ENCODE results near the gene LRP1B.

GRCh38 chr2:142139384-142139783 is 8.6 kb upstream of the LRP1B start:
- TF ChIP-seq, protein P1, sequence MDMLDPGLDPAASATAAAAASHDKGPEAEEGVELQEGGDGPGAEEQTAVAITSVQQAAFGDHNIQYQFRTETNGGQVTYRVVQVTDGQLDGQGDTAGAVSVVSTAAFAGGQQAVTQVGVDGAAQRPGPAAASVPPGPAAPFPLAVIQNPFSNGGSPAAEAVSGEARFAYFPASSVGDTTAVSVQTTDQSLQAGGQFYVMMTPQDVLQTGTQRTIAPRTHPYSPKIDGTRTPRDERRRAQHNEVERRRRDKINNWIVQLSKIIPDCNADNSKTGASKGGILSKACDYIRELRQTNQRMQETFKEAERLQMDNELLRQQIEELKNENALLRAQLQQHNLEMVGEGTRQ (CRISPR knock-in tag; IDR thresholded peaks at IDR 0.05): no peak
- no peak for TF ChIP-seq PRRX2 (CRISPR knock-in tag; IDR thresholded peaks at IDR 0.05)
- TF ChIP-seq ATF2 (CRISPR knock-in tag; IDR thresholded peaks at IDR 0.05; ENCODE audit: borderline replicate concordance, low read depth): no peak
- TF ChIP-seq NR3C1 (CRISPR knock-in tag; conservative IDR thresholded peaks at IDR 0.05; ENCODE audit: low read depth): no peak
- TF ChIP-seq, protein P2, sequence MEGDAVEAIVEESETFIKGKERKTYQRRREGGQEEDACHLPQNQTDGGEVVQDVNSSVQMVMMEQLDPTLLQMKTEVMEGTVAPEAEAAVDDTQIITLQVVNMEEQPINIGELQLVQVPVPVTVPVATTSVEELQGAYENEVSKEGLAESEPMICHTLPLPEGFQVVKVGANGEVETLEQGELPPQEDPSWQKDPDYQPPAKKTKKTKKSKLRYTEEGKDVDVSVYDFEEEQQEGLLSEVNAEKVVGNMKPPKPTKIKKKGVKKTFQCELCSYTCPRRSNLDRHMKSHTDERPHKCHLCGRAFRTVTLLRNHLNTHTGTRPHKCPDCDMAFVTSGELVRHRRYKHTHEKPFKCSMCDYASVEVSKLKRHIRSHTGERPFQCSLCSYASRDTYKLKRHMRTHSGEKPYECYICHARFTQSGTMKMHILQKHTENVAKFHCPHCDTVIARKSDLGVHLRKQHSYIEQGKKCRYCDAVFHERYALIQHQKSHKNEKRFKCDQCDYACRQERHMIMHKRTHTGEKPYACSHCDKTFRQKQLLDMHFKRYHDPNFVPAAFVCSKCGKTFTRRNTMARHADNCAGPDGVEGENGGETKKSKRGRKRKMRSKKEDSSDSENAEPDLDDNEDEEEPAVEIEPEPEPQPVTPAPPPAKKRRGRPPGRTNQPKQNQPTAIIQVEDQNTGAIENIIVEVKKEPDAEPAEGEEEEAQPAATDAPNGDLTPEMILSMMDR (IDR thresholded peaks at IDR 0.05): no peak
- TF ChIP-seq, protein P3, sequence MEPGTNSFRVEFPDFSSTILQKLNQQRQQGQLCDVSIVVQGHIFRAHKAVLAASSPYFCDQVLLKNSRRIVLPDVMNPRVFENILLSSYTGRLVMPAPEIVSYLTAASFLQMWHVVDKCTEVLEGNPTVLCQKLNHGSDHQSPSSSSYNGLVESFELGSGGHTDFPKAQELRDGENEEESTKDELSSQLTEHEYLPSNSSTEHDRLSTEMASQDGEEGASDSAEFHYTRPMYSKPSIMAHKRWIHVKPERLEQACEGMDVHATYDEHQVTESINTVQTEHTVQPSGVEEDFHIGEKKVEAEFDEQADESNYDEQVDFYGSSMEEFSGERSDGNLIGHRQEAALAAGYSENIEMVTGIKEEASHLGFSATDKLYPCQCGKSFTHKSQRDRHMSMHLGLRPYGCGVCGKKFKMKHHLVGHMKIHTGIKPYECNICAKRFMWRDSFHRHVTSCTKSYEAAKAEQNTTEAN (CRISPR knock-in tag; IDR thresholded peaks at IDR 0.05): no peak
- TF ChIP-seq ELF4 (CRISPR knock-in tag; IDR thresholded peaks at IDR 0.05; ENCODE audit: low read depth): no peak
- TF ChIP-seq CREB1 (CRISPR knock-in tag; IDR thresholded peaks at IDR 0.05): no peak
- TF ChIP-seq ATF6 (CRISPR knock-in tag; IDR thresholded peaks at IDR 0.05): no peak
- TF ChIP-seq, protein P4, sequence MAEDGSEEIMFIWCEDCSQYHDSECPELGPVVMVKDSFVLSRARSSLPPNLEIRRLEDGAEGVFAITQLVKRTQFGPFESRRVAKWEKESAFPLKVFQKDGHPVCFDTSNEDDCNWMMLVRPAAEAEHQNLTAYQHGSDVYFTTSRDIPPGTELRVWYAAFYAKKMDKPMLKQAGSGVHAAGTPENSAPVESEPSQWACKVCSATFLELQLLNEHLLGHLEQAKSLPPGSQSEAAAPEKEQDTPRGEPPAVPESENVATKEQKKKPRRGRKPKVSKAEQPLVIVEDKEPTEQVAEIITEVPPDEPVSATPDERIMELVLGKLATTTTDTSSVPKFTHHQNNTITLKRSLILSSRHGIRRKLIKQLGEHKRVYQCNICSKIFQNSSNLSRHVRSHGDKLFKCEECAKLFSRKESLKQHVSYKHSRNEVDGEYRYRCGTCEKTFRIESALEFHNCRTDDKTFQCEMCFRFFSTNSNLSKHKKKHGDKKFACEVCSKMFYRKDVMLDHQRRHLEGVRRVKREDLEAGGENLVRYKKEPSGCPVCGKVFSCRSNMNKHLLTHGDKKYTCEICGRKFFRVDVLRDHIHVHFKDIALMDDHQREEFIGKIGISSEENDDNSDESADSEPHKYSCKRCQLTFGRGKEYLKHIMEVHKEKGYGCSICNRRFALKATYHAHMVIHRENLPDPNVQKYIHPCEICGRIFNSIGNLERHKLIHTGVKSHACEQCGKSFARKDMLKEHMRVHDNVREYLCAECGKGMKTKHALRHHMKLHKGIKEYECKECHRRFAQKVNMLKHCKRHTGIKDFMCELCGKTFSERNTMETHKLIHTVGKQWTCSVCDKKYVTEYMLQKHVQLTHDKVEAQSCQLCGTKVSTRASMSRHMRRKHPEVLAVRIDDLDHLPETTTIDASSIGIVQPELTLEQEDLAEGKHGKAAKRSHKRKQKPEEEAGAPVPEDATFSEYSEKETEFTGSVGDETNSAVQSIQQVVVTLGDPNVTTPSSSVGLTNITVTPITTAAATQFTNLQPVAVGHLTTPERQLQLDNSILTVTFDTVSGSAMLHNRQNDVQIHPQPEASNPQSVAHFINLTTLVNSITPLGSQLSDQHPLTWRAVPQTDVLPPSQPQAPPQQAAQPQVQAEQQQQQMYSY (CRISPR knock-in tag; IDR thresholded peaks at IDR 0.05): no peak
- no peak for TF ChIP-seq JUN (CRISPR knock-in tag; IDR thresholded peaks at IDR 0.05)

Data from WTC11 (cell line).